CD4-positive, alpha-beta T cell (primary cell): ENCODE measurements around the gene SIL1. TPM values are rescaled to one million over a fixed set of nuclear protein-coding genes. Genes with fewer than 3 reads are reported as not detected.

Source experiments
- ATAC-seq: fragments of 200-7000 bp; cut with Tn5 transposase; one replicate; pipeline ENCODE4 v1.10.0; 2022; ENCODE audit warnings: mild to moderate bottlenecking; ENCODE audit not compliant: poor library complexity
- CTCF ChIA-PET: fragments of 350-600 bp; sonication (Branson Sonifier 250); formaldehyde crosslinking; loops from one replicate; lab custom pipeline; 2021; ENCODE audit warnings: antibody characterized with exemption, inconsistent platforms; lab: Charles Lee
- POLR2A ChIA-PET: fragments of 350-600 bp; sonication (Branson Sonifier 250); formaldehyde crosslinking; loops from one replicate; lab custom pipeline; 2021; ENCODE audit warnings: antibody characterized with exemption, inconsistent platforms; lab: Charles Lee
- DNase-seq, 14 experiments: peaks; one replicate each; pipeline ENCODE4 v3.0.0-alpha.2; 2013 to 2020; ENCODE audit warnings: mixed read lengths in 2 of 14
- H3K27ac ChIP-seq, 2 donors: one replicate each; pipeline versions ENCODE4 v1.5.1 to v1.7.0; 2013; ENCODE audit warnings: low read length in 2 of 2, low read depth in 1 of 2, mild to moderate bottlenecking in 1 of 2
- H3K27me3 ChIP-seq, 2 experiments: 1 replicate in 1 of 2; 2 replicates in 1 of 2; pipeline versions ENCODE4 v1.6.1 to v1.7.0; 2013; ENCODE audit warnings: low read length in 2 of 2, control low read depth in 1 of 2, mild to moderate bottlenecking in 1 of 2, moderate library complexity in 1 of 2; ENCODE audit not compliant: insufficient read depth in 2 of 2, control insufficient read depth in 1 of 2
- H3K36me3 ChIP-seq: one replicate; pipeline ENCODE4 v1.6.1; 2013; ENCODE audit warnings: low read length, control low read depth; ENCODE audit not compliant: insufficient read depth
- H3K4me1 ChIP-seq: one replicate; pipeline ENCODE4 v1.6.1; 2013; ENCODE audit warnings: low read length, control low read depth; ENCODE audit not compliant: insufficient read depth
- H3K4me3 ChIP-seq: one replicate; pipeline ENCODE4 v1.5.1; 2013; ENCODE audit warnings: mild to moderate bottlenecking, low read length, moderate library complexity
- H3K9me3 ChIP-seq, 2 experiments: 1 replicate in 1 of 2; 2 replicates in 1 of 2; pipeline versions ENCODE4 v1.6.1 to v1.7.0; 2013; ENCODE audit warnings: low read length in 2 of 2, mild to moderate bottlenecking in 2 of 2, control low read depth in 1 of 2, moderate library complexity in 1 of 2; ENCODE audit not compliant: control insufficient read depth in 1 of 2, insufficient read depth in 1 of 2
- H3K27ac Mint-ChIP-seq: one replicate; pipeline ENCODE4 v1.8.0; 2020; ENCODE audit warnings: mixed read lengths
- H3K27me3 Mint-ChIP-seq: one replicate; pipeline ENCODE4 v1.8.0; 2021; ENCODE audit warnings: mixed read lengths
- H3K36me3 Mint-ChIP-seq: one replicate; pipeline ENCODE4 v1.8.0; 2021; ENCODE audit warnings: low read depth, mixed read lengths
- H3K4me1 Mint-ChIP-seq: one replicate; pipeline ENCODE4 v1.8.0; 2021; ENCODE audit warnings: low read depth, mixed read lengths
- H3K4me3 Mint-ChIP-seq: one replicate; pipeline ENCODE4 v1.8.0; 2020; ENCODE audit warnings: mild to moderate bottlenecking, mixed read lengths
- H3K9me3 Mint-ChIP-seq: one replicate; pipeline ENCODE4 v1.8.0; 2020; ENCODE audit warnings: mixed read lengths
- intact Hi-C, 2 experiments: fragments of 100-400 bp; cut with DNase I in 1 of 2; cut with micrococcal nuclease in 1 of 2; formaldehyde crosslinking; loops; one replicate each; pipeline versions ENCODE4 v1.15.1 to v1.9.0; 2023 to 2025; cut with DNase I, micrococcal nuclease
- total RNA-seq, 174 experiments: library from RNA in 2 of 174; stranded (reverse) in 2 of 174; gene quantifications; one replicate each; pipeline ENCODE4 v1.2.3 and lab custom pipeline; 2021 to 2026
- TF ChIP-seq, protein P1 (sequence below): fragments of 200-600 bp; IDR thresholded peaks from one replicate; pipeline ENCODE4 v1.8.0; 2022; ENCODE audit warnings: antibody characterized with exemption, mild to moderate bottlenecking

SIL1 gene
- total RNA-seq, 2 experiments from 2014 or later = 5.6 to 9.2 TPM

GRCh38 chr5:139019211-139019610, 179.0 kb downstream of the SIL1 start:
- Histone ChIP-seq H3K27me3 (no peaks in the 10 kb centered on the region), H3K36me3 (peaks cover 17% of the 10 kb centered on the region), H3K4me1 (no peaks in the 10 kb centered on the region), H3K9me3 (no peaks in the 10 kb centered on the region), H3K4me3 (no peak overlapping the region), H3K27ac (no peak overlapping the region)
- intact Hi-C loops = no loop called here
- CTCF ChIA-PET = no interaction called here
- ATAC-seq = no peak
- Mint-ChIP-seq H3K27me3 (no peaks in the 10 kb centered on the region), H3K4me1 (no peaks in the 10 kb centered on the region), H3K36me3 (peaks cover 5% of the 10 kb centered on the region), H3K27ac (no peak overlapping the region), H3K4me3 (no peak overlapping the region), H3K9me3 (no peaks in the 10 kb centered on the region)
- POLR2A ChIA-PET = no interaction called here
- DNase-seq = no peak
- TF ChIP-seq, protein P1, sequence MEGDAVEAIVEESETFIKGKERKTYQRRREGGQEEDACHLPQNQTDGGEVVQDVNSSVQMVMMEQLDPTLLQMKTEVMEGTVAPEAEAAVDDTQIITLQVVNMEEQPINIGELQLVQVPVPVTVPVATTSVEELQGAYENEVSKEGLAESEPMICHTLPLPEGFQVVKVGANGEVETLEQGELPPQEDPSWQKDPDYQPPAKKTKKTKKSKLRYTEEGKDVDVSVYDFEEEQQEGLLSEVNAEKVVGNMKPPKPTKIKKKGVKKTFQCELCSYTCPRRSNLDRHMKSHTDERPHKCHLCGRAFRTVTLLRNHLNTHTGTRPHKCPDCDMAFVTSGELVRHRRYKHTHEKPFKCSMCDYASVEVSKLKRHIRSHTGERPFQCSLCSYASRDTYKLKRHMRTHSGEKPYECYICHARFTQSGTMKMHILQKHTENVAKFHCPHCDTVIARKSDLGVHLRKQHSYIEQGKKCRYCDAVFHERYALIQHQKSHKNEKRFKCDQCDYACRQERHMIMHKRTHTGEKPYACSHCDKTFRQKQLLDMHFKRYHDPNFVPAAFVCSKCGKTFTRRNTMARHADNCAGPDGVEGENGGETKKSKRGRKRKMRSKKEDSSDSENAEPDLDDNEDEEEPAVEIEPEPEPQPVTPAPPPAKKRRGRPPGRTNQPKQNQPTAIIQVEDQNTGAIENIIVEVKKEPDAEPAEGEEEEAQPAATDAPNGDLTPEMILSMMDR = no peak

DNA sequence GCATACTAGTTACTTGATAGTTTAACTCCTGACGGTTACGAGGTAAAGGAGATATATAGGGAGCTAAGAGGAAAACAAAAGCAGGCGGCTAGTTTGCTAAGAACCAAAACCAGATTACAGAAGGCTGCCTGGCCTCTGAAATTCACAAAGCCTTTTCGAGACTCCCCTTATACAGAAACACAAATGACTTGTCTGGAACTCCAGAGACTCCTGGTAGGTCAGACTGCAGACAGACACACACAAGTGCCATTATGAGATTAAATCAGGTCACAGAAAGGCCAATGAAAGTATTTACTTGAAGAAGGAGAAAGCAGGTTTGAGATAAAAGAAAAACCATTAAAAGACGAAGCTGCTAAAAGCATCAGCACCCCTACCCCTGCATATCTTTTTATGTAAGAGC, 180.5 kb downstream of the SIL1 start:
- TF ChIP-seq, protein P1 = no peak
- Mint-ChIP-seq H3K27ac (no peak overlapping the region), H3K9me3 (no peaks in the 10 kb centered on the region), H3K27me3 (no peaks in the 10 kb centered on the region), H3K4me1 (no peaks in the 10 kb centered on the region), H3K36me3 (peaks cover 11% of the 10 kb centered on the region), H3K4me3 (no peak overlapping the region)
- Histone ChIP-seq H3K4me1 (no peaks in the 10 kb centered on the region), H3K27ac (no peak overlapping the region), H3K27me3 (no peaks in the 10 kb centered on the region), H3K9me3 (no peaks in the 10 kb centered on the region), H3K4me3 (no peak overlapping the region), H3K36me3 (peaks cover 13% of the 10 kb centered on the region)
- no peak for ATAC-seq
- POLR2A ChIA-PET = no interaction called here
- CTCF ChIA-PET = no interaction called here
- no peak for DNase-seq
- intact Hi-C loops = no loop called here

- Mint-ChIP-seq H3K4me1 (peaks cover 5% of the 10 kb centered on the region), H3K27me3 (no peaks in the 10 kb centered on the region), H3K27ac (no peak overlapping the region), H3K36me3 (peaks cover 11% of the 10 kb centered on the region), H3K4me3 (no peak overlapping the region), H3K9me3 (no peaks in the 10 kb centered on the region)
- intact Hi-C loops = no loop called here
- CTCF ChIA-PET = no interaction called here
- POLR2A ChIA-PET = no interaction called here
- Histone ChIP-seq H3K9me3 (no peaks in the 10 kb centered on the region), H3K36me3 (peaks cover 11% of the 10 kb centered on the region), H3K4me3 (no peak overlapping the region), H3K27me3 (no peaks in the 10 kb centered on the region), H3K4me1 (no peaks in the 10 kb centered on the region), H3K27ac (no peak overlapping the region)
- no peak for DNase-seq
- no peak for ATAC-seq
- TF ChIP-seq, protein P1 = no peak
Measured at GRCh38 chr5:139016186-139016585, 182.0 kb downstream of the SIL1 start.
